Measurements from ENCODE around the gene HIVEP3.

GRCh38 chr1:41743366-41743765, 175.4 kb downstream of the HIVEP3 start:
- TF ChIP-seq FOXM1 (IDR thresholded peaks at IDR 0.05; ENCODE audit: borderline replicate concordance, low read depth): no peak
- TF ChIP-seq TAF1 (IDR thresholded peaks at IDR 0.05; ENCODE audit: low read depth): no peak
